HTERT RPE-1 (cell line): ENCODE measurements around the gene SUGCT.
"Not testable (repeated sequence)": the region's sequence is repeated elsewhere in the genome, so short reads cannot be mapped to it uniquely, and the experiment has no call there.

ENCODE experiments used
- in situ Hi-C: fragments of 300-500 bp; cut with MboI; formaldehyde crosslinking; loops from 4 replicates; pipeline ENCODE4 v1.14.3; 2020; ENCODE audit warnings: low sequenced_read_pairs

SUGCT gene

DNA sequence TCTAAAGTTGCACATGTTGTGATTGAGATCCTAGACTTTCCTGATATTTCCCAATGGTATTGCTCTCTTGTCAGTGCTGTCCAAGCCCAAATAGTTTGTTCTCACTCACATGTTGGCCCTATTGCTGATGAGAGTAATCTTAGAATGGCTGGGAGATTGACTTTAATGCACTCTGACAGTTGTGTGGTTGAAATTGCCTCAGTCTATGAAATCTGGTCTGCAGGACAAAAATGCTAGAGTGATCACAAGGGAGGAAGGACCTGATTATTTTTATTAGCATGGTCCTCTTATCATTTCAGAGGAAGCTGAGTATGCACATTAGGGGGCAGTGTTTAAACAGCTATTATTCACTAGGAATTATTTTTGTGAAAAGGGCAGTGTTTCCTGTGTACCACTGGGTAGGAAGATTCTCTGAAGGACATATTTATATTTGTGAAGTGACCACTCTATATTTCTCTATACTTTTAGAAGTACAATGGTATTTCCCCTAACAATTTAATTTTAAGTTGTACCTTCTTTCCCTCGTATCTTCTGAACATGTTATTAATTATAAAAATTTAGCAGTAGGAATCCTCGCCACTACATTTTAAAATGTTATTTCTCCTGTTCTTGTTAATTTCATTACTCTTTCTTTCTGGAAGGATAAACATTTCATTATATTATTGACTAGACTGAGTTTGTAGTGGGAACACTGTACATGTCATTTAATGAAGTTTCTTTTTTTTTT, 64.4 kb downstream of the SUGCT start:
- in situ Hi-C loops, result no loop called here

GRCh38 chr7:40200791-40201190, 66.0 kb downstream of the SUGCT start:
- in situ Hi-C loops, result no loop called here

DNA sequence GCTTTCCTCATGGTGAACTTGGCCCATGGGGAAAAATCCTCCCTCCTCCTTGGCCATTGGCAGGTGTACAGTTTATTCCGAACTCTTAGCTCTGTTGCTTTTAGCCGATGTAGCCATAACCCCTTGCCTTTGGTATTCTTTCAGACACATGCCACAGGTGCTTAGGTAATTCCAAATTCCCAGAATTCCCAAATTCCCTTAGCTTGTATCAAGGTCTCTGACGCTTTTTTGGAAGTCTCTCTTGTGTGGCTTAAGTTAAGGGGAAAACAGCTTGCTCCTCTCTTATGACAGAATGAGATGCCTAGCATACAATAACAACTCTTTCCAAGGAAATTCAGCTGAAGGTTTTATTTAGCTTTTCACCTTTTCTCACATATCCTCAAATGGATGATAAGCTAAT, 68.0 kb downstream of the SUGCT start:
- in situ Hi-C loops, result no loop called here

- in situ Hi-C loops, result no loop called here
Measured at GRCh38 chr7:40204581-40204980, 69.8 kb downstream of the SUGCT start.

DNA sequence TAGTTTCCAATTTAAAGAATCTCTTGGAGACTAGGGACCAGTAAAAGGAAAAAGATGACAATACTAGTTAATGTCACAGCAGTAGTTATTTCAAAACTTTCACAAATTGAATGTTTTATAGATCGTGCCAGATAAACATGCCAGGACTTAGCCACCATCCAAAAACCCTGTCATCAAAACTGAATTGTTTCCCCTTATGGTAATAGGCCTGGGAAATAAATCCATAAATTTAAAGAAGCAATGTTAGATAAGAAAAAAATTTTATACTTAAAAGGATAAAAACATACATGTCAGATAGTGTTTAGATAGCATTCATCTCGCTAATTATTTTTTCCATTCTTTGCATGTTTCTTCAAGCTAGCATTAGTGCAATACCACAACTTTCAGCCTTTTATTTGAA, 71.2 kb downstream of the SUGCT start:
- in situ Hi-C loops, result no loop called here

DNA sequence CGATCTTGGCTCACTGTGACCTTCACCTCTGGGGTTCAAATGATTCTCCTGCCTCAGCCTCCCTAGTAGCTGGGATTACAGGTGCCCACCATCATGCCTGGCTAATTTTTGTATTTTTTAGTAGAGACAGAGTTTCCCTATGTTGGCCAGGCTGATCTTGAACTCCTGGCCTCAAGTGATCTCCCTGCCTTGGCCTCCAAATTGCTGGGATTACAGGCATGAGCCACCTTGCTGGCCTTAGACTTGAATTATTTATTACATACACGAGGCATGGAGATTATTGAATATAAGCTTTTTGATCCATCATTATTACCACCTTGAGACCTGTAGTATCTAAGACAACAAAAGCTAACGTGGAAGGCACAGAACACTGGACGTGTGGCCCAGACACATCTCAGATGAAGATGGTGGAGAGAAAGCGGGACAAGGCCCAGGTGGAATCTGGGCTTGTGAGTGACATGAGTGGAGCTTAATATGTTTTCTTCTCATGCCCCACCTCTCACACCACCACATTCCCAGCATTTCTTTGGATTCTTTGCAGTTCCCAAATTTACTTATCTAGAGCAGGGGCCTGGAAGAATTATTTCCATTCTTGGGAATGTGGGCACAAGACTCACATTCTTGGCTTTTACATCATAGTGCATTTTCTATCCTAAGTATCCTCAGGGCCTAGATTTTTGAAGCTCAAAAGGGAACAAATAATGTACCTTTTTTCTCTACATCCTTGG, 76.6 kb downstream of the SUGCT start:
- in situ Hi-C loops, result no loop called here

DNA sequence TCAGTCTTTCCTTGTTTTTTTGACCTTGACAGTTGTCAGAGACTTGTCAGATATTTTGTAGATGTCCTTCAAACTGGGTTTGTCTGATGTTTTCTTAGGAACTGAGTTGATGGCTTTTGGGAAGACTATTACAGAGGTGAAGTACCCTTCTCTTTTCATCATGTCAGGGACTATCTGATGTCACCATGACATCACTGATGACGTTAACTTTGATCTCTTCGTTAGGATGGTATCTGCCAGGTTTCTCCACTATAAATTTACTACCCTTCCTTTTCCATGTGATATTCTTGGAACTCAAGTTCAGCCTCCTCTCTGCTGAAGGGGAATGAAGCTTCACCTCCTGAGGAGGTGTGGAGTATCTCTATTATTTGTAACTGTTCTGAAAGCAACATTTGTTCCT, 78.5 kb downstream of the SUGCT start:
- in situ Hi-C loops, result no loop called here

- in situ Hi-C loops, result no loop called here
Measured at GRCh38 chr7:40213856-40214255, 79.1 kb downstream of the SUGCT start.

DNA sequence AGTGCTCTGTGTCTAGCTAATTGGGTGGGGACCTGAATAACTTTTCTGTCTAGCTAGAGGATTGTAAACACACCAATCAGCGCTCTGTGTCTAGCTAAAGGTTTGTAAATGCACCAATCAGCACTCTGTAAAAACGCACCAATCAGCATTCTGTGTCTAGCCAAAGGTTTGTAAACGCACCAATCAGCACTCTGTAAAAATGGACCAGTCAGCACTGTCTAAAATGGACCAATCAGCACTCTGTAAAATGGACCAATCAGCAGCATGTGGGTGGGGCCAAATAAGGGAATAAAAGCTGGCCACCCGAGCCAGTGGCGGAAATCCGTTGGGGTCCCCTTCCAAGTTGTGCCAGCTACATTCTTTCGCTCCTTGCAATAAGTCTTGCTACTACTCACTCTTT, 83.8 kb downstream of the SUGCT start:
- in situ Hi-C loops, result not testable (repeated sequence)

GRCh38 chr7:40219917-40220316, 85.1 kb downstream of the SUGCT start:
- in situ Hi-C loops, result no loop called here

DNA sequence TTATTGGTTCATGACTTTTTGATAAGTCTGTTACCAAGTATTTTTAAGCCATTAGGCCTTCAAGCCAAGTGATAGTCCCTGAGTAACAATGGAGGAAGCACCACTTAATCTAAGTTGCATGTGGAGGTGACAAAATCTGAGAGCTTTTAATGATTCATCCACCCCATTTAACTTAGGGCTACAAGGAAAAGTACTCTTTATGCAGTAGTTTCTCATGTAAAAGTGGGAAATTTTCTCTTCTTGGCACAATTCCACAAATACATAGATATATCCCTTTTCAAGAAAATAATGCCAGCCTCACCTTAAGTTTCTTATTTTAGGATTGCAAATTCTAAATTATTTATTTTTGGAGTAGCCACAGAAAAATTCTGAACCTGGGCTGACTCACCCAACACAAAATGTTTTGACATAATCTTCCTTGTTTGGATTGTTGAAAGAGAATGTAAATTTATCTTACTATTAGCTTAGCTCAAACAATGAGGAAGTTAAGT, 85.7 kb downstream of the SUGCT start:
- in situ Hi-C loops, result no loop called here

DNA sequence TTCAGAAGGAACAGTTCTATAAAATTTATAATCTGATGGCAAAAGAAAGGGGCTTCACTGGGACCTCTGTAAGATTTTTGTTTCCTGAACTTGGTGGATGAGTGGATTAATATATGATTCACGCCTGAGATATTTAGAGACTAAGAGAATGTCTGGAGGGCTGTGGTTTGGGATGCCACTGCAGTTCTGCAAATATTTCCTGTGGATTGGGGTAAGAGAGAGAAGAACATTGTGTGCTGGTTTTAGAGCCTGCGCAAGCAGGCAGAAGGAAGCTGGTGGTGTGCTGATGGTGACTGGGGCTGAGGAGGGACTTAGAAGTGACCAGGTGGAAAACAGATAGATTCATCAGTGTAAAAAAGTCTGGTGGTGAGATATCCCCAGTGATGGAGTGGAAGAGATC, 87.0 kb downstream of the SUGCT start:
- in situ Hi-C loops, result no loop called here

- in situ Hi-C loops, result no loop called here
Measured at GRCh38 chr7:40223451-40224127, 88.8 kb downstream of the SUGCT start.

DNA sequence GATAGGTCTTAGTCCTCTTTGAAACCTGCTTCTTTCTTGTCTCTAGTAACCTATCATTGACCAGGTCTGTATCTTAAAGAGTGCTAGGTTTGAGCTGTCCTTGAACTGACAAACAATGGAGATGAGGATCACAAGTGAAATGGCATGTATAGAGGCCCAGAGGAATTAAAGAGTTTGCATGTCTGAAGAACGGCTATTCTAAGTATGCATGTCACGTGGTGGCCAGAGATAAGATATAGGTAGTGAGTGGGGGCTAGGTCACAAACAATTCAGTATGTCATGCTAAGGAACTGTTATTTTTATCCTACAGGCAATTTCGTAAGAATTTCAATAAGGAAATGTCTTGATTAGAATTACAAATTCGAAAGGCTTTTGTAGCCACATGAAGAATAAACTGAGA, 95.3 kb downstream of the SUGCT start:
- in situ Hi-C loops, result no loop called here

- in situ Hi-C loops, result no loop called here
Measured at GRCh38 chr7:40231796-40232195, 97.0 kb downstream of the SUGCT start.

DNA sequence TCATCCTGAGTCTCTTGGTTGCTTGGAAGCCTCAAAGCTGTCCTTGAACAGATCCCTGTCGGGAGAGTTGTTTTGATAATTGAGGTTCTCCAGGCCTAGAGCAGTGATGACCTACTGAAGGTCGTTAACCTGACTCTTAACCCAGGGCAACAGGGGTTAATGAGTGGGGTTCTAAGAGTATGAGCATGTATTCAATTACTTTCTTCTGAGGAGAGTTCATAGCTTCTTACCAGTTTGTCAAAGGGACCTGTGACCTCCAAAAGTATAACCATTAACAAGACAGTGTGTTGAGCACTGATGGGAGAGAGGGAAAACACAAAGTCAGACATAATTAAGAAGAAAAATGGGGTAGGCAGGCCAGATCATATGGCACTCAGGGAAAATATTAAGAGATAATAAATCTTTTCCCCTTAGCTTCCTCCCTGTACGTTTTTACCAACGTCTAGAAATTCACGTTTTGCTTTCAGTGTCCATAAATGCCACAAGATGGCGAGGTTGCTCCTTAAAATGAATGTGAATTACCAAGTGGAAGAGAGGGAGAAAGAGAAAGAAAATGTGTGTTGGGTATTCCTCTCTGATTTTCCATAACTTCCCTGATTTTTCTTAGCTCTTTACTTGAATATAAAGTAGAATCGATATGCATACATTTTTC, 97.6 kb downstream of the SUGCT start:
- in situ Hi-C loops, result no loop called here

GRCh38 chr7:40234046-40234445, 99.2 kb downstream of the SUGCT start:
- in situ Hi-C loops, result no loop called here

DNA sequence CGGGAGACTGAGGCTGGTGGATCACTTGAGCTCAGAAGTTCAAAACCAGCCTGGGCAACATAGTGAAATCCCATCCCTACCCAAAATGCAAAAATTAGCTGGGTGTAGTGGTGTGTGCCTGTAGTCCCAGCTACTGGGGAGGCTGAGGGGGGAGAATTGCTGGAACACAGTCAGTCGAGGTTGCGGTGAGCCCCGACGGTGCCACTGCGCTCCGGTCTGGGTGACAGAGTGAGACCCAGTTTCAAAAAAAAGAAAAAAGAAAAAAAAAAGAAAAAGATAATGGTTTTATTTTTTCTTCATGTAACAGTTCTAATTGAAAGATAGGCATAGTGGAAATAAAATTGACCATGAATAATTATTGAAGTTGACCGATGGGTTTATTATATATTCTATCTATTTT, 99.9 kb downstream of the SUGCT start:
- in situ Hi-C loops, result no loop called here

GRCh38 chr7:40237731-40238130, 102.9 kb downstream of the SUGCT start:
- in situ Hi-C loops, result no loop called here

DNA sequence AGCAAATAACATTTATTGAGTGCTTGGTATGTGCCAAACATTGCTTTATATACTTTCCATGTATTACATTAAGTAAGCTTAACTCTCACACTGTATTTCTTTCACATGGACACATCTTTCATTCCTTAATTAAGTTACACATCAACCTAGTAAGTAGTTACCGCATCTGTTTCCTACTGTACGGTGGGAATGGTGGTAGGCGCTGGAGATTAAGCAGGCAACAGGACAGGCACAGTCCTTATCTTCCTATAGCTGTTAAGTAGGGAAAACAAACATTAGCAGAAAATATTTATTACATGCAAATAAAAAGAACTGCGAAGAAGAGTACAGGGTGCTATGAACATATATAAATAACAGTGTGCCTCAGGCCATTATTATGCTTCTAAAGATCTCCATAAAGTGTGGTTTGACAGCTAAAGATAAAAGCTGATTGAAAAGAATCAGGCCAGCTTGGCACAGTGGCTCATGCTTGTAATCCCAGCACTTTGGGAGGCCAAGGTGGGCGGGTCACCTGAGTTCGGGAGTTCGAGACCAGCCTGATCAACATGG, 105.0 kb downstream of the SUGCT start:
- in situ Hi-C loops, result no loop called here

DNA sequence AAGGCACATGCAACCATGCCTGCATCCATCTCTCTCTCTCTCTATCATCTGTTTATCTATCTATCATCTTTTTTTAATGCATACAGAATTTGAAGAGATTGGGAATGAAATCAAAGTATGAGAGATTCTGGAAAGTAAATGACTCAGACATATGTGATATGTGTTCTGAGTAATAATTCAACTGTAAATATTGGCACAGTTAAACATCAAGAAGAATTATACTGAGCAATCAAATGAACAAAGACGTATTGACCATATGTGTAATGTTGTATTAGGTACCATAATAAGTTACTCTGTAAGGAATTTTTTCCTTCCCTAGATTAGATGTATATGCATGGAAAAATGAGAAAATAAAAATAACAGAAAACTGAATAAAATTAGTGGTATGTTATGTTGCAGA, 108.3 kb downstream of the SUGCT start:
- in situ Hi-C loops, result no loop called here
